HG03354 (cell line): ENCODE data around the gene PER2.
"Not testable (repeated sequence)": the region's sequence is repeated elsewhere in the genome, so short reads cannot be mapped to it uniquely, and the experiment has no call there.

Experiments used
- ATAC-seq: cut with Tn5 transposase; IDR thresholded peaks from one replicate; pipeline ENCODE4 v1.9.1; 2021; ENCODE audit warnings: mild to moderate bottlenecking; ENCODE audit not compliant: unreplicated experiment, poor library complexity, severe bottlenecking

The PER2 gene

DNA sequence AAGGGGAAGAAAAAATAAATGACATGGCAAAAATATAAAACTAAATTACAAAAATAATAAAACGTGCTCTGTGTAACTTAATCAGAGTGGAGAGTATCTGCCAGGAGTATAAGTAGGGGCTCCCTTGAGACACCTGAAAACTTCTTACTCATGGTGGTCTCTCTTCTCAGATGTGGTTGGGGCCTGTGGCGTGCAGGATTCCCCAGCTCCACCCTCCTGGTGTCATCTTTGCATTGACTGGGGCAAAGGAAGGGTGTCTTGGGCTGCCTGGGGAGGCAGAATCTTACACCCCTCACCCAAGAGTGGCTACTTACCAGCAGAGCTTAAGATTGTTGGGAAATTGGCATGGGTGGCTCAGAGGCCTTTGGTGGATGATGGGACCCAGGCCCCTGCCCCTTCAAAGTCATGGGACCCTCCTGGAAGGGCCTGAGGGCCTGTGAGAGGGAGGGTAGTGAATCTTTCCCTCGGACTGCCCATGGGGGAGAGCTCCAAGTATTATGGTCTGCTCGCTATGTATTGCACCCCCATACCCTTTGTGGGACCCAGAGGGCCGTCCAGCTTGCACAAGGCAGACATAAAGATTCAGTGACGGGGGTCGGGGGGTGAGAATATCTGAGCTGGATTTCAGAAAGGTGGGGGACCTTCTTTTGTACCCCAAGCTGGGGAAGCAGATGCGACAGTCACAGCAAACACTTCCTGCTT, 25.0 kb upstream of the PER2 start:
- ATAC-seq, result no peak

DNA sequence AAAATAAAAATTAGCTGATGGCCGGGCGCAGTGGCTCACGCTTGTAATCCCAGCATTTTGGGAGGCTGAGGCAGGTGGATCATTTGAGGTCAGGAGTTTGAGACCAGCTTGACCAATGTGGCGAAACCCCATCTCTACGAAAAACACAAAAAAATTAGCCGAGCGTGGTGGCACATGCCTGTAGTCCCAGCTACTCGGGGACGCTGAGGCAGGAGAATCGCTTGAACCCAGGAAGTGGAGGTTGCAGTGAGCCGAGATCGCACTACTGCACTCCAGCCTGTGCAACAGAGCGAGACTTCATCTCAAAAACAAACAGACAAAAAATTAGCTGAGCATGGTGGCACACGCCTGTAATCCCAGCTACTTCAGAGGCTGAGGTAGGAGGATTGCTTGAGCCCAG, 22.3 kb upstream of the PER2 start:
- not testable (repeated sequence) for ATAC-seq

DNA sequence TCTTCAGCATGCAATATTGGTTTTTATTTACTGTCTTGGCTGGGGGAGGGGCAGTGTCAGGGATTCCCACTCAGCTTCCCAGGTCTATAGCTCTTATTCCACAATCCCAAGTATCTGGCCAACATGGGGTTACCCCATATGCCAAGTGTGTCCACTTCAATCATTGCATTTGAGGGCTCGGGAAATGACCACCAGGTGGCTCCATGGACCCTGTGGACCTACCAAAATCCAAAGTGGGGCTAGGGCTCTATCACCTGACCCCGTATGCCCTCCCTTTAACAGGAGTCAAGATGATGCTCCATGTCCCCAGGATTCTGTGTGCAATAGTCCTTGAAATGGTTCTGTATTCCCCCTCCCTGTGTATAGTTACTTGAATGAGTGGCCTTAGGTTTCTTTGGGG, 19.8 kb upstream of the PER2 start:
- ATAC-seq, result no peak

DNA sequence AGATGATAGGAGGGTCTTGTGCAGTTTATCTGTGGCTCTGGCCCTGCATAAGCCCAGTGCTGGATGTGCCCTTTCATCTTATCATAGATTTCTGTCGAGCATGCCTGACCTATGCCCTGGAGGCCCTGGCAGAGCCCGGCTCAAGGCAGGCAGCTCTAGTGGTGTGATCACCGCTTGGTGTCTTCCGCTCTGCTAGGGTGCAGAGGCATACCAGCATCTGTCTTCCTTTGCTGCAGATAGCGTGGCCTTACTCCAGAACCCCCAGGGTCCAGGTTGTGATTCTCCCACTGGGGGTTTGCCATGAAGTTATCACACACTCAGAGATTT, 18.2 kb upstream of the PER2 start:
- no peak for ATAC-seq

DNA sequence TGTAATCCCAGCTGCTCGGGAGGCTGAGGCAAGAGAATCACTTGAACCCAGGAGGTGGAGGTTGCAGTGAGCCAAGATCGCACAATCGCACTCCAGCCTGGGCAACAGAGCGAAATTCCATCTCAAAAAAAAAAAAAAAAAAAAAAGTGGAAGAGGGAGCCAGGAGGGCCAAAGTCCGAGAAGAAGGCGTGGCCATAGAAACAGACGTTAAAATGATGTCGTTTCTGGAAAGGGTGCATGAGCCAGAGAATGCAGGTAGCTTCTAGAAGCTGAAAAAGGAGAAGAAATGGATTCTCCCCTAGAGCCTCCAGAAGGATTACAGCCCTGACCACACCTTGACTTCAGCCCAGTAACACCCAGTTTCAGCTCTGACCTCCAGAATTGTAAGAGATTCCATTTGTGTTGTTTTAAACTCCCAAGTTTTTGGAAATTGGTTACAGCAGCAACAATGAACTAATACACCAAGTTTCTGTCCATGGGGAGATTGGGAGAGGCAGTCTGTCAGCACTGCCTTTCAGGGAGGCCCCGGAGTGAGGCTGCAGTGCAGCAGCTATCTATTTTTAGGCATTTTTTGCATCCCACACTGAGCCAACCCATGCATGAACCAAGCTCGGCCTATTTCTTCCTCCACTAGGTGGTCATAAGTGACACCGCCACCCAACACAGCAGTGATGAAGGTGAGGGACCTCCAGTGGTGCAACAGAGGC, 17.7 kb upstream of the PER2 start:
- no peak for ATAC-seq

DNA sequence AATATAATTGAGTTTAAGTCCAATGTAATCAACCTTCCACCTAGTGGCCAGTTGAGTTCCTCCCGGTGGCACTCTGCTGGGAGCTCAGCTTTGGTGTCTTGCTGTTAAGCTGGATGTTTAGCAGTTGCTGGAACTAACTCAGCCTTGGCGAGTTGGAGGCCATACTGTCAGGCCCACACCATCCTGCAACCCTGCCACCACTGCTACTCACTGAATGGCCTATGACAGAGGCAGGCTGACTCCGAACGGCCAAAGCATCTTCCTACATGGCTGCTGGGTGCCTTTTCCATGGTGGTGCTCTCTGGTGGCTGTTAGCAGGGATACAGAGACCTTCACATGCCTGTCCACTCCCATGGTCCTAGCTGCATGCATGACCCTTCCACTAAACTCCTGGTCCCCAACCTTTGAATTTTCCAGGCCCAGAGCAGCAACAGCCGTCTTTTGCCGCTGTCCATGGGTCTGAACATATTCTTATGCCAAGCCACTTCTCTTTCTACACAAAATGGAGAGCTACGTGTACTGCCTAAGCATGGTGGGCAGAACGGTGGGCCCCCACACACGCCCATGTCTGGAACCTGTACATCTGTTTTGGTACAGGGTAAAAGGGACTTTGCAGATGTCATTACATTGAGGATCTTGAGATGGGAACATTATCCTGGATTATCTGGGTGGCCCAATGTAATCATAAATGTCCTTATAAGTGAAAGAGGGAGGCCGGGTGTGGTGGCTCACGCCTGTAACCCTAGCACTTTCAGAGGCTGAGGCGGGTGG, 16.9 kb upstream of the PER2 start:
- no peak for ATAC-seq

DNA sequence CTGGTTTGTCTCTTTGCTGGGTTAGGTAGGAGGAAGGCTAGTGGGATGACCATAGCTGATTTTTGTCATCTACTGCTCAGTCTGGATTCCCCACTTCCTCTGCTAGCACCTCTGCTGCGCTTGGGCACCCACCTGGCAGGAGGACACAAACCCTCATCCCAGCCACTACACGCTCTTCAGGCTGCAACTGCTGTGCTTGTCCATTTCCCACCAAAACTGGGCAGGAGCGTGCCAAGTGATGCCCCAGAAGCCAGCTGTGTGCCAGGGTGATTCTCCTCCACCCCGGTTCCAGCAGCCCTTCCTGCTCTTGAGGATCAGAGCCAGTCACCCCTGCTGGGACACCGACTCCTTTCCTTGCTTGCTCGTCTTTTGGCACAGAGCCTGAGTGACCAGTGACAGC, 15.7 kb upstream of the PER2 start:
- no peak for ATAC-seq

DNA sequence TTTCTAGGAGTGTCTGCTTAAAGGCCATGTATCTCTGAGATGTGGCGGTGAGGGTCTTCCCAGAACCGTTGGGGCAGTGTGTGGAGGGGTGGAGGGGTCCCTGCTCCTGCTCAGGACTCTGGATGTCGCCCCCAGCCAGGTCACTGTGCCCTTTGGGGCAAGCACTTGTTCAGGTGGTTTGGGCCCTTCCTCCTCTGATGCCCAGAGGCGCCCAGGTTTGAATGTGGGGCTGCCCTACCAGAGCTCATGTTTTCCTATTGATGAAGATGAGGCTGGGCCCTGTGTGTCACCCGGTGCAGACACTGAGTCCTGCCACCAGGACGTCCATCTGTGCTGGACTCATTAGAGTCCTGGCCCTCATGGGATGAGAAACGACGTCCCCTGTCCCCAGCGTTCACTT, 14.3 kb upstream of the PER2 start:
- ATAC-seq, result no peak

DNA sequence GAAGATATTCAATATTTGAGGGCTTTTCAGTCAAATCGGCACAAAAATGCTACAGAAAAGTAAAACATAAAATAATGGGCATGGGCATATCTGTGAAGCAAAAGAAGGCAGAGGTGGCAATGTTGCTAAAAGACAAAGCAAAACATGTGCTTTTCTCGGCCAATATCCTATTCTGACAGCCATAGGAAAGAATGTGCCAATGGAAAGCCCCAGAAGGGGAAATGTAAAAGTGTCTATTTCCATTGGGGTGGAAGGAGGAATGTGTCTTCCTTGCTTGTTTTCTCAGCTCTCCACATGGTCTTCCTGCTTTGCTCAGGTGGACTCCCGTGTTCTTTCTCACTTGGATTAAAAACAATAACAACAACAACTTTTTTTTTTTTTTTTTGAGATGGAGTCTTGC, 13.7 kb upstream of the PER2 start:
- no peak for ATAC-seq

DNA sequence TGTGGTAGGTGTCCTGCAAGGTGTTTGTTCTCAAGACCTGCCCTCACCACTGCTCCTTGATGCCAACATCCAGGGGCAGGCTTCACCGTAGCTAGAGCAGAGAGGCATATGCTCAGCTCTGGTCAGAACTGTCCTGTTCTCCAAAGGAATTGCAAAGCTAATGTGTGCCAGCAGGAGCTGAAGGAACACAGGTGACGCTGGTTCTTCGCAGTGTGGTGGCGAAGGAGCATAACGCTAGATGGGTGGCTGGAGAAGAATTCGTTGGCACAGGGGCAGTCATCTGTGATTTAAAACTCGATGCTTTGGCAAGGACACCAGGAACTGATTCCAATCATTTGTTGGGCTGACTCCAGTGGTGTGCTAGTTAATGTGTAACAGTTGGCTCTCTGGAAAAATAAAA, 11.4 kb upstream of the PER2 start:
- no peak for ATAC-seq

DNA sequence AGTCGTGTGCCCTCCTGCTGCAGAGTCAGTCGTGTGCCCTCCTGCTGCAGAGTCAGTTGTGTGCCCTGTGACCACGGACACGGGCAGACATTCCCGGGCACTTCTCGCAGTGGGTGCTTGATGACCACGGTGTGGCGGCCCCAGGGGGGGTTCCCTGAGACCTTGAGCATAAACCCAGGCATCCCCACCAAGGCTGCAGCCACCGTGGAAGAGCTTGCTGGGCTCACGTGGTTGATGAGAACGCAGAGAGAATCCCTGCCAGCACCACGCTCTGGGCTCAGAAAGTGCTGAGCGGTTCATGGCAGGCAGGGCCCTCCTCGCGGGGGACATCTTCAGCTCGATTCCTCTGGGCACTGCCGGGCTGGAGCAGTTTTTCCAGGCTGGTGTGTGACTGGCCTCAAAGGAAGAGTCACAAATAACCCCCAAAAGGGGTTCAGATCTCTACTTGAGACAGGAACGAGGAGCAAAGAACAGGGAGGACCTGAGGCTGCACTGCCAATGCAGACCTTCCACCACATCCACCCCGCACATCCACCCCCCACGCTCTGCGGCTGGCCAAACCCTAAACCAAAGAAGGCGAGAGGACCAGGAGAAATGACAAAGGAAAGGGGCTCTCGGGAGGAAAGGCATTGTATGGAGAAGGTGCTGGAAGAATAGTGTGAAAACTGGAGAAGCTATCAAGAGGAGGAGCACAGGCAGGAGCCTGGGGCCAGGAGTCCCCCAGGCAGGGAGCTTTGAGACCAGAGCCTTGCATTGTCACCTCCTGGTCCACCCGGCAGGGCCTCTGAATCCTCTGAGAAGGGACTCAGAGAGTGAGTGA, 8.4 kb upstream of the PER2 start:
- no peak for ATAC-seq

DNA sequence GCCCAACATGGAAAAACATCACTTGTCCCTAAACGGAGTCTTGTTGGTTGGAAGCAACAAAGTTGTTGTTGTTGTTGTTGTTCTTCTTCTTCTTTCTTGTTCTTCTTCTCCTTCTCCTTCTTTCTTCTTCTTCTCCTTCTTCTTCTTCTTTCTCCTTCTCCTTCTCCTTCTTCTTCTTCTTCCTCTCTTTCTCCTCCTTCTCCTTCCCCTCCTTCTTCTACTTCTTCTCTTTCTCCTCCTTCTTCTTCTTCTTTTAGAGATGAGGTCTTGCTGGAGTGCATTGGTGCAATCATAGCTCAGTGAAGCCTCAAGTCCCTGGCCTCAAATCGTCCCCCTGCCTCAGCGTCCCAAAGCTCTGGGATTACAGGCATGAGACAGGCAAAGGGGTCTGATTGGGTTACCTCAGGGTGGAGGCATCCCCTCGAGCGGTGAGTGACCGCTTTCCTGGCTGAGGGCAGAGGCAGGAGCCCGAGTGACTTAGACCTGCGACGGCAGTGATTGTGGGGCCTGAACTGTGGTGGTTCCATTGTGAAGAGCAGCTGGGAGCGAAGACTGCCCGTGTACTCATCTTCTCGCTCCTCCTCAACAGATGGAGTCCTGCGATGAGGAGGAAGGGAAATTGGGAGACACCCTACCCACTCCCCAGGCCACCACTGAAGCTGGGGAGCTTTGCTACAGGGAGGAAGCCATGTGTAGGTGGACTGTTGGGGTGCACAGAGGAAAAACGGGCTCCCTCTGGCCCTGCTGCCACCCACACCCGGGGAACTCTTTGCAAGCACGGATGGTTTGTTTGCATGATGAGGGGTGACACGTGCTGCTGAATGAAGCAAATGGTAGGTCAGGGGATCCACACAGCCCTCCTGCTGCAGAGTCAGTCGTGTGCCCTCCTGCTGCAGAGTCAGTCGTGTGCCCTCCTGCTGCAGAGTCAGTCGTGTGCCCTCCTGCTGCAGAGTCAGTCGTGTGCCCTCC, 7.0 kb upstream of the PER2 start:
- ATAC-seq, result no peak

DNA sequence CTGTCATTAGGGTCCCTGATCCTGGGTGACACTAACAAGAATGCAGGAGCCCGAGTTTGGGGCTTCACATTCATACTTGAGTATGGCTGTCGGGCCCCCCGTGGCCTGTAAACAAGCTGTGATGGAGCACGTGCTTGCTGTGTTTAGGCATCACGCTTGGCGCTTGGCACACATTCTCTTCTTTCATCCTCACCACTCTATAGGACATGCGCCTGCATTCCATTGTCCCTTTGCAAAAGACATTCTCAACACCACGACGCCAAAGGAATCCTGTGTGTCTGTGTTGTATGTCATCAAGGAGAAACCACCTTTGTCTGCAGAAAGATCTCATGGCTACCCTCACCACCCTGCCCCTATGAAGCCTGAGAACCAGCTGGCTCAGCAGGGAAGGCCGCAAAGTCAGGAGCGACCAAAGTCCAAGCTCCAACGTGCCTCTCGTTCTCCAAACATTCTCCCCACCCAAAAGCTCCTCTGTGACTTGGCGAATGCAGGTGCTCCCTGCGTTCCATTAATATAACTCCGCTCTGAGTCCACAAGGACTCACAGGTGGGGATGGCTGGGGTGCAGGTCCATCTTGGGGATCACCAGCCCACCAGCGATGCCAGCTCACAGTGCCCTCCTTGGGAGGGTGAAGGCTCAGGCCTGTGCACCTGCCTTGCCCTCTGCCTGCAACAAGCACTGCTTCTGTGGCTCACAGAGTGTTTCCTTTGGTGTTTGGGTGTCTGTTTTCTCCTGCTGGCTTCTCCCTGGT, 6.2 kb upstream of the PER2 start:
- ATAC-seq, result no peak

DNA sequence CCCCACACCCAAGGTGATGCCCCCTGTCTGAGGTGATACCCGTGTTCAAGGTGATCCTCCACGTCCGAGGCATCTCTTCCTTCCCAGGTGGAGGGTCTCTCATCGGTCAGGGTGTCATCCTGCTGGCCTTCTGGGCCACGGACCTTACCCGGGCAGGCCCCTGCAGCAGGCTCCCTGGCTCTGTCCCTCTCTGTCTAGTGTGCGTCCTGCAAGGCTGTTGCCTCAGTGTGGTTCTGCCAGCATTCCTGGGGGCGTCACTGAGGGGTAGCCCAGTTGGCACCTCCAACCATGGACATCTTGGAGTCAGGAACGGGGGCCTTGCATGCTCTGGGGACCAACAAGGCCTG, 5.6 kb upstream of the PER2 start:
- no peak for ATAC-seq

DNA sequence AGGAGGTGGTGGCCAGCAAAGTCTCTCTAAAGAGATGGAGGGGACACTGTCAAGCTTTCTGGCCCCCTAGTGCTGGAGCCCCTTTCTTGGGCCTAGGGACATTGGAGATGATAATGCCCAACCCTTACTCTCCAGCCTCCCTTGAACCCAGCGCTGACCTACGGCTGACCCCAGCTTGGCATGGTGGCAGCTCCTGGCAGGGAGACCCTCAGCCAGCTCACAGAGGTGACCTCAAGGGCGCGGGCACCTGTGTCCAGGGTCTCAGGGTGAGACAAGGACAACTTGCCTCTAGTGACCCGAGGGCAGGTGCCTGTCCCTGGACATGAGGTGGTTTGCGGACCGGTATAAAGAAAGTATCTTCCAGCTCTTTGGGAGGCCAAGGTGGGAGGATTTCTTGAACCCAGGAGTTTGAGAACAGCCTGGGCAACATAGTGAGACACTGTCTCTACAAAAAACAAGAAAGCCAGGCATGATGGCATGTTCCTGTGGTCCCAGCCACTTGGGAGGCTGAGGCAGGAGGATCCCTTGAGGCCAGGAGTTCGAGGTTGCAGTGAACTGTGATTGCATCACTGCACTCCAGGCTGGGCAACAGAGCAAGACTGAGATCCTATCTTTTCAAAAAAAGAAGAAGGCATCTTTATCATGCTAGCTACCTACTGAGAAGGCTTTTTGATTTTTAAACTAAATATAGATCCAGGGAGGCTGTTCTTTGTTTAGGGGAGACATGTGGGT, 3.3 kb upstream of the PER2 start:
- no peak for ATAC-seq

DNA sequence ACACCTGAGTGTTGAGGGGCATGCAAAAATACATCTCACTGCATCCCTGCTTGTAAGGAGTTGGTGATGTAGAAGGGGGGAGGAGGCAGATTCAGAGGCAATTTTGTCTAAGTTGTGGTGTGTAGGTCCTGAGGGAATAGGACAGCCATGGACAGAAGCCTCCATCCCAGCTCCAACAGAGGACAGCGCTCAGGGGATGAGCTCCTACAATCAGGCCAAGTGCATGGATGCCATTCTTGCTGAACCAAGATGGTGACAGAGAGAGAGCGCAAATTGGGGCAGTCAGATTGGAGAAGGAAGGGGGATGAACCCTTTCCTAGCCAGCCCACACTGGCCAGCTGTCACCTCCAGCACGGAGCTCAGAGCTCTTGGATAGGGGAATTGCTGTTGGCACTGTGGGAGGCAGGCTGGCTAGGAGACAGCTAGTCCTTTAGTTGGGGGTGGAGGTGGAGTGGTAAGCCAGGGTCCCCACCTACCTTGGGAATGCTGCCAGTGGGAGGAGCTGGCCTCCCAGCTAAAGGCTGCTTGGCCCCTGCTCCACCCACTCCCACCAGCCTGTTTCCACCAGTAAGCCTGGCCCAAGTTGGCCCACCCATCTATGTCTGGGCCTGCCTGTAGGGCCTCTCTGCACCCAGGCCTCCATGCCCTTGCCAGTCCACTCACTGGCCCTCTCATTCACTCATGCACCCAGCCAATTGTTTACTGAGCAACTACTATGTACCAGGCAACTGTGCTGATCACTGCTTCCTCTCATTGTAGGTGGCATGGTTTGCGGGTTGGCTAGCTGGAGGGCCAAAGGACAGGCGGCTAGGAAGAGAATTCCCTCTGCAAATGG, 2.5 kb upstream of the PER2 start:
- no peak for ATAC-seq

DNA sequence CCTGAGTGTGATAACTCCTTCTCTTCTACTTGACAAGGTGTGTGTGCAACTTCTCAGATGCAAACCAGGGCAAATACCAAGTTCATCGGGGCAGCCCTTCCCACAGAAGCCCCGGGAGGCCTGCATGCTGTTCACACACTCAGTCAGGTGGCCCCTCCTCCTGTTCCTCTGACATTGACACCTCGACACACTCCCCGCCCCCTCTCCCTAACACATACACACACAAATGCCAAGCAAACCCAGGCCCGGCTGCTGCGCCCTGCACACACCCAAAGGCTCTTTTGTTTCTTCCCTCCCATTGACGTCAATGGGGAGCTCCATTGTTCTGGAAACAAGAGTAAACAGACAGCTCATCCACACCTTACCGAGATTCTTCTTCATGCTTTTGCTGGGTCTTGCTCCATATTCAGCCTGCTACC, 1.7 kb upstream of the PER2 start:
- ATAC-seq, result no peak
